Measurements from ENCODE around the gene PTPN22. TPM values are rescaled to one million over a fixed set of nuclear protein-coding genes. Genes with fewer than 3 reads are reported as not detected.

The PTPN22 gene
- total RNA-seq, 2 experiments from 2014 or later = 42.4 to 52.6 TPM

DNA sequence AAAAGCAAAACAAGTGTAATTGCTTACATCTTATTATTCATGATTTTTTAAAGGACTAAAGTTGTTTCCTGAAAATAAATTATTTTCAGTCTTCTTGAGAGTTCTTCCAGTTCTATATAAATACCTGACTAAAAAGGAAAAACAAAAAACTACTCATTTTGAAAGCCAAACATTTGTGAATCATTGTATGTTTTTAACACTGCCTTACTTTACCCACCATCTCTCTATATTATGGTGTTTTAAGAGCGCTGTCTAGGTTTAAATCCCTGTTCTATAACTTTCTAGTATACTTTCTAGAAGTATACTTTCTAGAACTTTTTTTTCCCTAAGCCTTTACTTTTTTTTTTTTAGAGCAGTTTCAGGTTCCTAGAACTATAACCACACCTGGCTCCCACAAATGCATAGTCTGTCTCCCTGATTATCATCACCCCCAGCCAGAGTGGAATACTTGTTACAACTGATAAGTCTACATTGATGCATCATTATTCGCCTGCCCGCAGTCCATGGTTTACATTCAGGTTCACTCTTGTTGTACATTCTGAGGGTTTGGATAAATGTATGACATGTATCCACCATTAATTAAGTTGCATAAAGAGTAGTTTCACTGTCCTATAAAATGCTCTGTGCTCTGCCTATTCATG, 69.0 kb downstream of the PTPN22 start:
- Mint-ChIP-seq H3K9me3 (ENCODE audit: low read depth) (no peaks in the 10 kb centered on the region), H3K4me3 (no peak overlapping the region), H3K36me3 (ENCODE audit: low read depth) (peaks cover 29% of the 10 kb centered on the region), H3K27me3 (no peaks in the 10 kb centered on the region), H3K27ac (peak overlapping the region; percentile 62), H3K4me1 (peaks cover 78% of the 10 kb centered on the region)
- ChIA-PET CTCF (interaction anchor here (1.0 to 1.9 kb wide), 2 partner anchors 10 to 17 kb away, joined by 3 to 5 read pairs; no protein-coding TSS in a partner anchor), POLR2A (interaction anchor here (1.0 to 1.1 kb wide), 2 partner anchors 9 to 19 kb away, joined by 3 to 4 read pairs; partner anchors contain the start of gene RSBN1)
- DNase-seq (peak; percentile 24), ATAC-seq (peak; percentile 85)
- intact Hi-C loops (cut with DNase I, micrococcal nuclease) = loop anchor here (1.0 to 5.0 kb wide), 5 partner anchors 9 to 670 kb away; partner anchors contain the start of gene PHTF1 (in 1 of the 2)

GRCh38 chr1:113800487-113800886, 71.0 kb downstream of the PTPN22 start:
- Mint-ChIP-seq H3K36me3 (ENCODE audit: low read depth) (peaks cover 30% of the 10 kb centered on the region), H3K4me1 (peaks cover 73% of the 10 kb centered on the region), H3K27ac (no peak overlapping the region), H3K27me3 (no peaks in the 10 kb centered on the region), H3K4me3 (no peak overlapping the region), H3K9me3 (ENCODE audit: low read depth) (no peaks in the 10 kb centered on the region)
- ATAC-seq = no peak
- CTCF ChIA-PET = interaction anchor here (1.4 to 1.9 kb wide), 5 partner anchors 9 to 129 kb away, joined by 3 to 6 read pairs (median 5); partner anchors contain the start of genes HIPK1 and PHTF1
- no peak for DNase-seq
- intact Hi-C loops (cut with DNase I, micrococcal nuclease) = loop anchor here in 1 of 2 experiments (5.0 kb wide), 1 partner anchor 668 kb away; no protein-coding TSS in a partner anchor
- POLR2A ChIA-PET = no interaction called here

GRCh38 chr1:113797472-113797871, 74.0 kb downstream of the PTPN22 start:
- CTCF ChIA-PET = interaction anchor here (0.6 to 1.2 kb wide), 2 partner anchors 13 to 956 kb away, joined by 3 to 4 read pairs; no protein-coding TSS in a partner anchor
- Mint-ChIP-seq H3K36me3 (ENCODE audit: low read depth) (peaks cover 37% of the 10 kb centered on the region), H3K9me3 (ENCODE audit: low read depth) (no peaks in the 10 kb centered on the region), H3K4me1 (peaks cover 64% of the 10 kb centered on the region), H3K27me3 (no peaks in the 10 kb centered on the region), H3K4me3 (no peak overlapping the region), H3K27ac (peak overlapping the region; percentile 25)
- ATAC-seq (no peak), DNase-seq (no peak)
- POLR2A ChIA-PET = no interaction called here
- intact Hi-C loops (cut with DNase I, micrococcal nuclease) = no loop called here

GRCh38 chr1:113793878-113794834, 77.4 kb downstream of the PTPN22 start:
- CTCF ChIA-PET = interaction anchor here (0.6 kb wide), 1 partner anchor 689 kb away, joined by 4 read pairs; no protein-coding TSS in a partner anchor
- H3K4me1 Mint-ChIP-seq = peaks cover 63% of the 10 kb centered on the region

DNA sequence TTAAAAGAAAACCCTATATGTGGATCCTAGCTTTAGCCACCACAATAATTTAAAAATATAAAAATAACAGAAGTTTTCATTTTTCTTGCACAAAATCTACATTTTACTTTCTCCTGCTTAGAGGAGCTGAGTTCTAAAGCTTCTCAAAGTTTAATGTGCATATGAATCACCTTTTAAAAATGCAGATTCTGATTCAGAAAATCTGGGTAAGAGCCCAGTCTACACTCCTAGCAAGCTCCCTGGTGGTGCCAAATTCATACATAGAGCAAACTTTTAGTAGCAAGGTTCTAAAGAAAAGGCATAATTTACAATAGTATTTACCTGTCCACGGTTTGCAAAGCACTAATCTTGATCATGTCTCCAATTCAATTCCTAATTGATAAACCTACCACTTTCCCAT, 78.5 kb downstream of the PTPN22 start:
- Mint-ChIP-seq H3K9me3 (ENCODE audit: low read depth) (no peaks in the 10 kb centered on the region), H3K4me1 (peaks cover 64% of the 10 kb centered on the region), H3K4me3 (no peak overlapping the region), H3K27ac (no peak overlapping the region), H3K27me3 (no peaks in the 10 kb centered on the region), H3K36me3 (ENCODE audit: low read depth) (peaks cover 49% of the 10 kb centered on the region)
- ATAC-seq = no peak
- ChIA-PET POLR2A (no interaction called here), CTCF (interaction anchor here (1.7 kb wide), 1 partner anchor 10 kb away, joined by 3 read pairs; no protein-coding TSS in a partner anchor)
- intact Hi-C loops (cut with DNase I, micrococcal nuclease) = loop anchor here in 1 of 2 experiments (5.0 kb wide), 1 partner anchor 176 kb away; no protein-coding TSS in a partner anchor
- no peak for DNase-seq

More at GRCh38 chr1:113793878-113794834, 77.4 kb downstream of the PTPN22 start:
- no peaks in the 10 kb centered on the region for H3K9me3 Mint-ChIP-seq (ENCODE audit: low read depth)
- POLR2A ChIA-PET = interaction anchor here (1.3 kb wide), 1 partner anchor 10 kb away, joined by 4 read pairs; no protein-coding TSS in a partner anchor
- H3K27me3 Mint-ChIP-seq = no peaks in the 10 kb centered on the region
- intact Hi-C loops (cut with DNase I, micrococcal nuclease) = loop anchor here in 1 of 2 experiments (5.0 kb wide), 1 partner anchor 177 kb away; no protein-coding TSS in a partner anchor
- no peak overlapping the region for H3K4me3 Mint-ChIP-seq
- no peak for ATAC-seq
- H3K27ac Mint-ChIP-seq = no peak overlapping the region
- DNase-seq = no peak
- peaks cover 45% of the 10 kb centered on the region for H3K36me3 Mint-ChIP-seq (ENCODE audit: low read depth)

GRCh38 chr1:113792471-113792870, 79.0 kb downstream of the PTPN22 start:
- H3K4me3 Mint-ChIP-seq = no peak overlapping the region
- peak overlapping the region; percentile 80 for H3K27ac Mint-ChIP-seq
- POLR2A ChIA-PET = interaction anchor here (0.6 kb wide), 1 partner anchor 76 kb away, joined by 4 read pairs; no protein-coding TSS in a partner anchor
- ATAC-seq = peak; percentile 69
- peaks cover 64% of the 10 kb centered on the region for H3K4me1 Mint-ChIP-seq
- H3K36me3 Mint-ChIP-seq (ENCODE audit: low read depth) = peaks cover 45% of the 10 kb centered on the region
- H3K27me3 Mint-ChIP-seq = no peaks in the 10 kb centered on the region
- intact Hi-C loops (cut with DNase I, micrococcal nuclease) = loop anchor here in 1 of 2 experiments (5.0 kb wide), 1 partner anchor 175 kb away; no protein-coding TSS in a partner anchor
- CTCF ChIA-PET = interaction anchor here (1.7 kb wide), 1 partner anchor 11 kb away, joined by 3 read pairs; no protein-coding TSS in a partner anchor
- no peak for DNase-seq
- H3K9me3 Mint-ChIP-seq (ENCODE audit: low read depth) = no peaks in the 10 kb centered on the region

DNA sequence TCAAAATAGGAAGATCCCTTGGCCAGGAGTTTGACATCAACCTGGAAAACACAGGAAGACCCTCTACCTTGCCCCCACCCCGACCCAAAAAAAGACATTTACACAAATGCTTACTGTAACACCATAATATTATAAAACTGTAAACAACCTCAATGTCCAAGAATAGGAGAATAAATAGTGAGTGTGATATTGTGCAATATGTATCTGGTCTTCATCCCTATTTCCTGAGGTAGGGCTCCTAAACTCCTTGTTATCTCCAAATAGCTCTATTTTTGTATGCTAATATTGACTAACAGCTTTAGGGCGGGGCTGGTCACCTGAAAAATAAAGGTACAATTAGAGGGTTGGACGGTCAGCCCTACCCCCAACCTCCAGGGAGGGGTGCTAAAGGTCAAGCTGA, 82.7 kb downstream of the PTPN22 start:
- Mint-ChIP-seq H3K27ac (no peak overlapping the region), H3K4me1 (peaks cover 69% of the 10 kb centered on the region), H3K4me3 (no peak overlapping the region), H3K36me3 (ENCODE audit: low read depth) (peaks cover 26% of the 10 kb centered on the region), H3K9me3 (ENCODE audit: low read depth) (no peaks in the 10 kb centered on the region), H3K27me3 (no peaks in the 10 kb centered on the region)
- DNase-seq = no peak
- intact Hi-C loops (cut with DNase I, micrococcal nuclease) = no loop called here
- ATAC-seq = no peak
- POLR2A ChIA-PET = no interaction called here
- CTCF ChIA-PET = interaction anchor here (1.5 kb wide), 1 partner anchor 11 kb away, joined by 5 read pairs; no protein-coding TSS in a partner anchor

DNA sequence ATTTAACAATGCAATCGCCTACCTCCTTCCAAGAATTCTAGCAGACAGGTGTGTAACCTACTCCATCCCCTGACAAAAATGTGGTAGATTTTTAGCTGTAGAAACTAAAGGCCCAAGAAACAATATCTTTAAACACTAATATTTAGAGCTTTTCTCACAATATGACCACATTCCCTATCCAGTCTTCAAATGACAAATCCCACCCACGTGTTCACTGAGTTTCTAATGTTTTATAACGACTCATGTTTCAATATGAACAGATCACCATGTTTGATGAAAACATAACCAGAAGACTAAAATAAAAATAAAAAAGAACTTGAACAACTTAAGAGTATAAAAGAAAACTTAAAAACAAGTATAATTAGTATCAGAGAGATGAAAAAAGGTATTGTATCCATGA, 83.8 kb downstream of the PTPN22 start:
- DNase-seq = peak; percentile 12
- Mint-ChIP-seq H3K9me3 (ENCODE audit: low read depth) (no peaks in the 10 kb centered on the region), H3K4me1 (peaks cover 61% of the 10 kb centered on the region), H3K27me3 (no peaks in the 10 kb centered on the region), H3K4me3 (no peak overlapping the region), H3K36me3 (ENCODE audit: low read depth) (peaks cover 23% of the 10 kb centered on the region), H3K27ac (peak overlapping the region; percentile 59)
- POLR2A ChIA-PET = interaction anchor here (0.6 kb wide), 1 partner anchor 83 kb away, joined by 3 read pairs; no protein-coding TSS in a partner anchor
- no peak for ATAC-seq
- intact Hi-C loops (cut with DNase I, micrococcal nuclease) = loop anchor here in 1 of 2 experiments (1.0 kb wide), 1 partner anchor 15 kb away; no protein-coding TSS in a partner anchor
- CTCF ChIA-PET = interaction anchor here (0.7 to 1.5 kb wide), 4 partner anchors 12 to 82 kb away, joined by 3 to 5 read pairs (median 4); no protein-coding TSS in a partner anchor

DNA sequence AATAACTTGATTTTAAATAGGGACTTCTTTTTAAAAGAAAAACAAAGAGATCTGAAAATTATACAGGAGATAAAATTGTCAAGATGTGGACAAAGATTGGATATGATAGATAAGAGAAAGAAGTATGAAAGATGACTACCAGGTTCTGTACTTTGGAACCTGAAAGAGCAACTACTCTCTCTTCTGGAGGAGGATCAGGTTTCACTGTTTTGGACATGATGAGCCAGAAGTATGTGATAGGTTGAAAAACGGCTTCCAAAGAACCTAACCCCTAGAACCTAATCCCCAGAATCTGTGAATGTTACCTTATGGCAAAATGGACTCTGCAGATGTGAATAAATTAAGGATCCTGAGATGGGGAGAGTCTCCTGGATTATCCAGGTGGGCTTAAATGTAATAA, 85.4 kb downstream of the PTPN22 start:
- no peaks in the 10 kb centered on the region for H3K9me3 Mint-ChIP-seq (ENCODE audit: low read depth)
- H3K4me3 Mint-ChIP-seq = no peak overlapping the region
- intact Hi-C loops (cut with DNase I, micrococcal nuclease) = no loop called here
- peaks cover 17% of the 10 kb centered on the region for H3K36me3 Mint-ChIP-seq (ENCODE audit: low read depth)
- POLR2A ChIA-PET = no interaction called here
- no peaks in the 10 kb centered on the region for H3K27me3 Mint-ChIP-seq
- CTCF ChIA-PET = interaction anchor here (0.7 to 2.4 kb wide), 4 partner anchors 15 to 190 kb away, joined by 3 to 7 read pairs (median 4); partner anchors contain the start of gene RSBN1
- DNase-seq (no peak), ATAC-seq (no peak)
- peak overlapping the region; percentile 64 for H3K27ac Mint-ChIP-seq
- peaks cover 47% of the 10 kb centered on the region for H3K4me1 Mint-ChIP-seq

GRCh38 chr1:113784104-113784779, 87.3 kb downstream of the PTPN22 start:
- Mint-ChIP-seq H3K9me3 (ENCODE audit: low read depth) (no peaks in the 10 kb centered on the region), H3K4me1 (peaks cover 36% of the 10 kb centered on the region), H3K27ac (peak overlapping the region; percentile 96), H3K27me3 (no peaks in the 10 kb centered on the region), H3K36me3 (ENCODE audit: low read depth) (peaks cover 14% of the 10 kb centered on the region), H3K4me3 (peak overlapping the region; percentile 20)
- intact Hi-C loops (cut with DNase I, micrococcal nuclease) = loop anchor here (1.0 kb wide), 2 partner anchors 18 to 25 kb away; no protein-coding TSS in a partner anchor
- POLR2A ChIA-PET = interaction anchor here (1.0 to 1.4 kb wide), 3 partner anchors 11 to 120 kb away, joined by 3 to 4 read pairs (median 4); partner anchors contain the start of genes AP4B1 and DCLRE1B
- peak; percentile 31 for DNase-seq
- ATAC-seq = peak; percentile 73
- CTCF ChIA-PET = interaction anchor here (0.6 to 2.4 kb wide), 3 partner anchors 13 to 563 kb away, joined by 3 to 7 read pairs (median 4); partner anchors contain the start of gene RSBN1

All from activated CD4-positive, alpha-beta T cell treated with anti-CD3 and anti-CD28 coated beads for 36 hours (primary cell).